Skeletal muscle tissue (tissue), 4 donors: ENCODE data around the gene LRCOL1. TPM values are rescaled to one million over a fixed set of nuclear protein-coding genes. Genes with fewer than 3 reads are reported as not detected.

Experiments
- H3K27ac ChIP-seq: one replicate; pipeline ENCODE4 v1.7.0; 2013; ENCODE audit warnings: mild to moderate bottlenecking, low read depth, low read length, inconsistent platforms
- H3K27me3 ChIP-seq, 3 donors: one replicate each; pipeline ENCODE4 v1.7.0; 2013; ENCODE audit warnings: low read length in 3 of 3; ENCODE audit not compliant: control insufficient read depth in 3 of 3, insufficient read depth in 3 of 3
- H3K36me3 ChIP-seq, 3 donors: one replicate each; pipeline ENCODE4 v1.7.0; 2013; ENCODE audit warnings: low read length in 3 of 3; ENCODE audit not compliant: control insufficient read depth in 3 of 3, insufficient read depth in 3 of 3
- H3K4me1 ChIP-seq, 3 donors: one replicate each; pipeline ENCODE4 v1.7.0; 2013; ENCODE audit warnings: low read length in 3 of 3, mild to moderate bottlenecking in 3 of 3; ENCODE audit not compliant: control insufficient read depth in 3 of 3, insufficient read depth in 3 of 3
- H3K4me3 ChIP-seq, 3 donors: one replicate each; pipeline ENCODE4 v1.7.0; 2013; ENCODE audit warnings: low read length in 3 of 3
- H3K9ac ChIP-seq, 3 donors: one replicate each; pipeline ENCODE4 v1.7.0; 2013; ENCODE audit warnings: low read length in 3 of 3, mild to moderate bottlenecking in 3 of 3, moderate library complexity in 2 of 3, low read depth in 1 of 3
- H3K9me3 ChIP-seq, 3 donors: one replicate each; pipeline ENCODE4 v1.7.0; 2013; ENCODE audit warnings: low read length in 3 of 3; ENCODE audit not compliant: control insufficient read depth in 3 of 3
- total RNA-seq: library from RNA; depleted of rRNA; stranded (reverse); fragments of >200 nt; gene quantifications from one replicate; pipeline ENCODE4 v1.2.3, GENCODE V29; 2014
- donor health status: Osteomylitis.

LRCOL1 gene
- total RNA-seq, 1 donor from 2014 or later = 1.0 TPM

- Histone ChIP-seq H3K9me3 (no peaks in the 10 kb centered on the region), H3K9ac (no peak overlapping the region), H3K4me1 (no peaks in the 10 kb centered on the region), H3K4me3 (no peak overlapping the region), H3K36me3 (peaks cover 35 to 48% (median 44%) of the 10 kb centered on the region in 3 donors), H3K27ac (no peak overlapping the region), H3K27me3 (no peaks in the 10 kb centered on the region)
Measured at GRCh38 chr12:132648616-132649225, 38.3 kb upstream of the LRCOL1 start.

GRCh38 chr12:132647858-132648257, 37.5 kb upstream of the LRCOL1 start:
- H3K9me3 ChIP-seq = no peaks in the 10 kb centered on the region
- peaks cover 43 to 53% (median 47%) of the 10 kb centered on the region in 3 donors for H3K36me3 ChIP-seq
- H3K27ac ChIP-seq = no peak overlapping the region
- H3K4me3 ChIP-seq = no peak overlapping the region
- no peaks in the 10 kb centered on the region for H3K27me3 ChIP-seq
- no peaks in the 10 kb centered on the region for H3K4me1 ChIP-seq
- no peak overlapping the region for H3K9ac ChIP-seq

GRCh38 chr12:132646850-132647249, 36.5 kb upstream of the LRCOL1 start:
- Histone ChIP-seq H3K27me3 (no peaks in the 10 kb centered on the region), H3K4me3 (no peak overlapping the region), H3K9me3 (no peaks in the 10 kb centered on the region), H3K36me3 (peaks cover 49 to 59% (median 57%) of the 10 kb centered on the region in 3 donors), H3K27ac (no peak overlapping the region), H3K4me1 (no peaks in the 10 kb centered on the region), H3K9ac (no peak overlapping the region)

GRCh38 chr12:132642846-132643835, 32.8 kb upstream of the LRCOL1 start:
- no peak overlapping the region for H3K4me3 ChIP-seq
- H3K27ac ChIP-seq = no peak overlapping the region
- no peaks in the 10 kb centered on the region for H3K27me3 ChIP-seq
- no peaks in the 10 kb centered on the region for H3K9me3 ChIP-seq
- no peak overlapping the region for H3K9ac ChIP-seq
- no peaks in the 10 kb centered on the region for H3K4me1 ChIP-seq
- peaks cover 54 to 63% (median 56%) of the 10 kb centered on the region in 3 donors for H3K36me3 ChIP-seq

- no peaks in the 10 kb centered on the region for H3K27me3 ChIP-seq
- no peak overlapping the region for H3K4me3 ChIP-seq
- H3K36me3 ChIP-seq = peaks cover 52 to 65% (median 55%) of the 10 kb centered on the region in 3 donors
- H3K4me1 ChIP-seq = no peaks in the 10 kb centered on the region
- H3K9me3 ChIP-seq = no peaks in the 10 kb centered on the region
- H3K9ac ChIP-seq = no peak overlapping the region
- H3K27ac ChIP-seq = no peak overlapping the region
Measured at GRCh38 chr12:132641811-132642650, 31.6 kb upstream of the LRCOL1 start.

GRCh38 chr12:132640936-132641335, 30.6 kb upstream of the LRCOL1 start:
- Histone ChIP-seq H3K27me3 (no peaks in the 10 kb centered on the region), H3K4me1 (no peaks in the 10 kb centered on the region), H3K9ac (no peak overlapping the region), H3K36me3 (peaks cover 53 to 67% (median 54%) of the 10 kb centered on the region in 3 donors), H3K27ac (no peak overlapping the region), H3K4me3 (no peak overlapping the region), H3K9me3 (no peaks in the 10 kb centered on the region)

- H3K4me1 ChIP-seq = no peaks in the 10 kb centered on the region
- no peak overlapping the region for H3K27ac ChIP-seq
- no peak overlapping the region for H3K4me3 ChIP-seq
- H3K36me3 ChIP-seq = peaks cover 59 to 74% (median 60%) of the 10 kb centered on the region in 3 donors
- no peaks in the 10 kb centered on the region for H3K27me3 ChIP-seq
- no peaks in the 10 kb centered on the region for H3K9me3 ChIP-seq
- H3K9ac ChIP-seq = no peak overlapping the region
Measured at GRCh38 chr12:132639956-132640520, 29.7 kb upstream of the LRCOL1 start.

GRCh38 chr12:132638541-132639408, 28.4 kb upstream of the LRCOL1 start:
- no peak overlapping the region for H3K9ac ChIP-seq
- no peak overlapping the region for H3K27ac ChIP-seq
- no peaks in the 10 kb centered on the region for H3K9me3 ChIP-seq
- H3K4me3 ChIP-seq = no peak overlapping the region
- H3K27me3 ChIP-seq = no peaks in the 10 kb centered on the region
- H3K4me1 ChIP-seq = no peaks in the 10 kb centered on the region
- peaks cover 68 to 85% (median 68%) of the 10 kb centered on the region in 3 donors for H3K36me3 ChIP-seq

- Histone ChIP-seq H3K9ac (no peak overlapping the region), H3K4me3 (no peak overlapping the region), H3K4me1 (no peaks in the 10 kb centered on the region), H3K36me3 (peaks cover 60 to 83% (median 64%) of the 10 kb centered on the region in 3 donors), H3K9me3 (no peaks in the 10 kb centered on the region), H3K27ac (no peak overlapping the region), H3K27me3 (no peaks in the 10 kb centered on the region)
Measured at GRCh38 chr12:132637811-132638210, 27.4 kb upstream of the LRCOL1 start.
